IPS DF 6.9 (cell line): ENCODE measurements around the gene ACSM3.
A peak's percentile ranks its signal among the peaks of the same experiment; 100 is the strongest.
"Not testable (repeated sequence)": the region's sequence is repeated elsewhere in the genome, so short reads cannot be mapped to it uniquely, and the experiment has no call there.

Experiments
- DNase-seq: peaks from one replicate; pipeline ENCODE4 v3.0.0-alpha.2; 2013; ENCODE audit warnings: low read depth, low spot score
- H3K27ac ChIP-seq: one replicate; pipeline ENCODE4 v1.5.1; 2013; ENCODE audit warnings: low read length, control low read depth
- H3K27me3 ChIP-seq: 2 replicates; pipeline ENCODE4 v1.6.1; 2013; ENCODE audit warnings: mild to moderate bottlenecking, low read length; ENCODE audit not compliant: control insufficient read depth, insufficient read depth
- H3K36me3 ChIP-seq: 2 replicates; pipeline ENCODE4 v1.6.1; 2013; ENCODE audit warnings: low read length; ENCODE audit not compliant: control insufficient read depth, insufficient read depth
- H3K4me1 ChIP-seq: 2 replicates; pipeline ENCODE4 v1.6.1; 2013; ENCODE audit warnings: low read length; ENCODE audit not compliant: control insufficient read depth, insufficient read depth
- H3K4me3 ChIP-seq: 2 replicates; pipeline ENCODE4 v1.5.1; 2013; ENCODE audit warnings: mild to moderate bottlenecking, low read length
- H3K9me3 ChIP-seq: 2 replicates; pipeline ENCODE4 v1.6.1; 2013; ENCODE audit warnings: low read length, inconsistent platforms; ENCODE audit not compliant: control insufficient read depth, insufficient read depth
- WGBS: extraction: QIAGEN DNeasy Blood & Tissue Kit; methylation state at CpG from one replicate; pipeline ENCODE4 v1.1.7; 2013; ENCODE audit warnings: mixed read lengths, missing lambda C conversion rate; ENCODE audit not compliant: insufficient read length, insufficient coverage; 5-methylcytosine and 5-hydroxymethylcytosine counted together

Gene ACSM3

GRCh38 chr16:20803561-20804214, 39.9 kb downstream of the ACSM3 start:
- no peaks in the 10 kb centered on the region for H3K36me3 ChIP-seq
- no peak overlapping the region for H3K27ac ChIP-seq
- WGBS: no CpG with 5 or more reads among the region's 7 CpGs
- H3K27me3 ChIP-seq: no peaks in the 10 kb centered on the region
- no peak overlapping the region for H3K4me3 ChIP-seq
- peaks cover 2% of the 10 kb centered on the region for H3K4me1 ChIP-seq
- H3K9me3 ChIP-seq: no peaks in the 10 kb centered on the region
- no peak for DNase-seq

DNA sequence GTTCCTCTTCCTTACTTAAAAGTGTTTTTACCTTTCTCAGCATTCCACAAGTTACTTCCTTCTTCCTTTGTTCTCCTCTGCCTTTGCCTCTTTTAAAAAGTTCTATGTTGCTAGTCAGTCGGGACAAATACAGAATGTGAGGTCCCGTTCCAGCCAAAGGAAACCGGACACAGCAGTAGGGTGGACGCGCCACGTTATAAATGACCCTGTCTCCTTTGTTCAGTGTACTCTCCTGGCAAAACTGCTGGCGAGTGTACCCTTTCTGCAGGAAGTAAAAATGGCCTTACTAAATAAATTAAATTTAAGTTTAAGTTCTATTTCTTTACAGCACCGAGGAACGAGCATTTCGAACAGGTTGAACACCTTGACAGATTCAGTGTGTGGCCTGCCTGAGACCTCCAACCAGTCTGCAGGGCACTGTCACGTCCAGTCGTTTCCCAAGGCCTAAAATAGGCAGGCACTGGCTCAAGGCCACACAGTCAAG, 41.9 kb downstream of the ACSM3 start:
- peak overlapping the region; percentile 71 for H3K4me3 ChIP-seq
- H3K27me3 ChIP-seq, H3K36me3 ChIP-seq, H3K4me1 ChIP-seq, DNase-seq, H3K9me3 ChIP-seq, H3K27ac ChIP-seq: not testable (repeated sequence)
- no CpG with 5 or more reads among the region's 12 CpGs for WGBS

DNA sequence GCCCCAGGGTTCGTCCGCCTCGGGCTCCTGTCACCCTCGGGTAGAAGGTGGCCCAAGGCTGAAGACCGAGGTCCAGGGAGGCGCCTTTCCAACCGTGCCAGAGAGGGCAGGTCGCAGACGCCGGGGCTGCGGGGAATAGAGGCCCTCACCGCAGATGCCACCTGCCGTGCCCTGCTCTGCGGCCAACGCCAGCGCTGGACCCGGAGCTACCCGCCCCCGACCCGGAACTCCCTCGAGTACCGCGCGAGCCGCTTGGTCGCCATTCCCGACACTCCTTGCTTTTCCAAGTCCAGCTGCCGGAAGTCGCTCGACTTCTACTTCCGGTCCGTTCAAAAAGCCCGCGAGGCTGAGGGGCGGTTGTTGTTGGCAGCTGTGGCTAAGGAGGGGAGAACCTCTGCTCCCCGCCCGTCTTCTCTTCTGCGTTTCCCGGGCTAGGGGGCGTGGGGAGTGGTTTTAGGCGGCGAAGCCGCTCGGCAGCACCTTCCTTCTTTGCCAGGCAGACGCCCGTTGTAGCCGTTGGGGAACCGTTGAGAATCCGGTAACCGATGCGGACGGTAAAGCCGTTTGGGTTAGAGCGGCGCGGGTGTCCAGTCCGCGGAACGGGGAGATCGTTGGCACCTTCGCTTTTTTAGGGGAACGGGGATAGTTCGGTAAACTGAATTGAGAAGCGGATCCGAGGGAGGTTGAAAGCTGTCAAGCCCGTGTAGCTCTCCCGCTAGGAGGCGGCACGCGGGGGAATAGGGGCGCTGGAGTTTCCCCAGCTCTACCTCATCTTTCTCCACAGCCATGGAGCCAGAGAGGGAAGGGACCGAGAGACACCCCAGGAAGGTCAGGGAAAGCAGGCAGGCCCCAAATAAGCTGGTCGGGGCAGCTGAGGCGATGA, 42.6 kb downstream of the ACSM3 start, which contains the start of the genes ERI2 and REXO5:
TSS of gene ERI2 (minus strand) at position 305 of the 883 bp plus-strand sequence. CDS start at position 263, 42 bp downstream.
TSS of gene REXO5 (plus strand) at position 360 of the 883 bp plus-strand sequence. CDS start at position 787, 427 bp downstream.
- Histone ChIP-seq H3K27me3 (no peaks in the 10 kb centered on the region), H3K36me3 (no peaks in the 10 kb centered on the region), H3K4me1 (peaks cover 2% of the 10 kb centered on the region), H3K4me3 (peak within 1 kb of the TSS; percentile 71), H3K9me3 (no peaks in the 10 kb centered on the region), H3K27ac (no peak within 1 kb of the TSS)
- peak; percentile 84 for DNase-seq
- WGBS: no CpG with 5 or more reads among the region's 74 CpGs

DNA sequence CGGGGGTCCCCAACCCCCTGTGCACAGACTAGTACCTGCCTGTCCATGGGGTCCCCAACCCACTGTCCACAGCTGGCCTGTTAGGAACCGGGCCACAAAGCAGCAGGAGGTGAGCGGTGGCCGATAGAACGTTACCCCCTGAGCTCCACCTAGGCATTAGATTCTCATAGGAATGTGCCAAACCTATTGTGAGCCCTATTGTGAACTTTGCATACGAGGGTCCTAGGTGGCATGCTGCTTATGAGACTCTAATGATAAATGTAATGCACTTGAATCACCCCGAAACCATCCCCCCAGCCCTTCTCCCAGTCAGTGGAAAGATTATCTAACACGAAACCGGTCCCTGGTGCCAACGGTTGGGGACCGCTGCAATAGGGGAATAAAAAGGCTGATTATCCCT, 44.0 kb downstream of the ACSM3 start:
- no CpG with 5 or more reads among the region's 11 CpGs for WGBS
- DNase-seq: no peak
- Histone ChIP-seq H3K9me3 (no peaks in the 10 kb centered on the region), H3K36me3 (no peaks in the 10 kb centered on the region), H3K27ac (no peak overlapping the region), H3K27me3 (no peaks in the 10 kb centered on the region), H3K4me1 (peaks cover 2% of the 10 kb centered on the region), H3K4me3 (no peak overlapping the region)

DNA sequence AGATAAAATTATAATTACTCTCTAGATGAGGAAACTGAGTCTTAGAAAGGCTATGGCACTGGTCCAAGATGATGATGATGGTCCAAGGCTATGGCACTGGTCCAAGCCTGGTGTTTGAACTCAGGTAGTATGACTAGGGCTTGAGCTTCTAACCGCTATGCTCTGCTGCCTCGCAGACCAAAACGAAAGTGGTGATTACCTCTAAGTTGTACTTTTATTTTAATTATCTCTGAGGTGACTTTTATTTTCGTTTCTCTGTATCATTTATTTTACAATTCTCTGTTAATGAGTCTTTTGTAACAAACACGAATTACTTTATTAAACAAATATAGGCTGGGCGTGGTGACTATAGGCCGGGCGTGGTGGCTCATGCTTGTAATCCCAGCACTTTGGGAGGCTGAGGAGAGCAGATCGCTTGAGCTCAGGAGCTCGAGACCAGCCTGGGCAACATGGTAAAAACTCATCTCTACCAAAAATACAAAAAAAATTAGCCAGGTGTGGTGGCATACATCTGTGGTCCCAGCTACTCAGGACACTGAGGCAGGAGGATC, 48.1 kb downstream of the ACSM3 start:
- H3K27me3 ChIP-seq: no peaks in the 10 kb centered on the region
- H3K9me3 ChIP-seq: no peaks in the 10 kb centered on the region
- WGBS: no CpG with 5 or more reads among the region's 10 CpGs
- no peaks in the 10 kb centered on the region for H3K36me3 ChIP-seq
- peaks cover 2% of the 10 kb centered on the region for H3K4me1 ChIP-seq
- H3K4me3 ChIP-seq: no peak overlapping the region
- no peak for DNase-seq
- no peak overlapping the region for H3K27ac ChIP-seq

DNA sequence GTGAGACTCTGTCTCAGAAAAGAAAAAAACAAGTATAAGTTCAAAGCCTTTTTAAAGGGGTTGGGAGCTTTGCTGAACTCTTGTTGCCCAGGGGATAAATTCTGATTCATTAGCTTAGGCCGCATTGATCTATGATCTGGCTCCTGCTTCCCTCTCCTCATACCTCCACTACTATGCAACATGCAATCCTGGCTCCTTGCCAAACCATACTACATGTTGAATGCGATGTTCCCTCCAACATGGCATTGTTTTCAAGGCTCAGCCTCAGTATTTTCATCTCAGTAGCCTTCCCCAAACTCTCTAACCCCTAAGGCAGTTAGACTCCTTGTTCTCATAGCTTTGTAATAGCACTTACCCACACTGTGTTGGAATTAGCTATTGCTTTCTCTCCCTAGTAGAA, 48.7 kb downstream of the ACSM3 start:
- Histone ChIP-seq H3K27me3 (no peaks in the 10 kb centered on the region), H3K4me3 (no peak overlapping the region), H3K4me1 (peaks cover 2% of the 10 kb centered on the region), H3K36me3 (no peaks in the 10 kb centered on the region), H3K27ac (no peak overlapping the region), H3K9me3 (no peaks in the 10 kb centered on the region)
- no CpG with 5 or more reads among the region's 2 CpGs for WGBS
- no peak for DNase-seq

DNA sequence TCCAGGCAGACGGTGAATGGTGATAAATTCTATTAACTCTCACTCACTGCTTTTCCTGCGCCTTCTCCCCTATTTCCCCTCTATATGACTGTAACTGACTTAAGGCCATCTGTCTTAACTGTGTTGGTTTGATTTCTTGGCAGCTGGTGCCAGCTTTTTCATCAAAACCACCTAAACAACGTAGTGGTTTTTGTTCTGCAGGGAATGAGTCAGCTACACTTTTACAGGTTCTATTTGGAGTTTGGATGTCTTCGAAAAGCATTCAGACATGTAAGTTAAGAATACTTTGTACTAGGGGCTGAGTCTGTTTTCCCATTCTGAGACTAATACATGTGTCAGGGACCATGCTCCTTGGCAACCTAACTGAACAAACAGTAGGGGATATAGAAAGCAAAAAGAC, 51.0 kb downstream of the ACSM3 start:
- DNase-seq: no peak
- H3K9me3 ChIP-seq: no peaks in the 10 kb centered on the region
- WGBS: no CpG with 5 or more reads among the region's 4 CpGs
- no peaks in the 10 kb centered on the region for H3K4me1 ChIP-seq
- no peaks in the 10 kb centered on the region for H3K36me3 ChIP-seq
- no peak overlapping the region for H3K4me3 ChIP-seq
- H3K27me3 ChIP-seq: no peaks in the 10 kb centered on the region
- H3K27ac ChIP-seq: no peak overlapping the region

DNA sequence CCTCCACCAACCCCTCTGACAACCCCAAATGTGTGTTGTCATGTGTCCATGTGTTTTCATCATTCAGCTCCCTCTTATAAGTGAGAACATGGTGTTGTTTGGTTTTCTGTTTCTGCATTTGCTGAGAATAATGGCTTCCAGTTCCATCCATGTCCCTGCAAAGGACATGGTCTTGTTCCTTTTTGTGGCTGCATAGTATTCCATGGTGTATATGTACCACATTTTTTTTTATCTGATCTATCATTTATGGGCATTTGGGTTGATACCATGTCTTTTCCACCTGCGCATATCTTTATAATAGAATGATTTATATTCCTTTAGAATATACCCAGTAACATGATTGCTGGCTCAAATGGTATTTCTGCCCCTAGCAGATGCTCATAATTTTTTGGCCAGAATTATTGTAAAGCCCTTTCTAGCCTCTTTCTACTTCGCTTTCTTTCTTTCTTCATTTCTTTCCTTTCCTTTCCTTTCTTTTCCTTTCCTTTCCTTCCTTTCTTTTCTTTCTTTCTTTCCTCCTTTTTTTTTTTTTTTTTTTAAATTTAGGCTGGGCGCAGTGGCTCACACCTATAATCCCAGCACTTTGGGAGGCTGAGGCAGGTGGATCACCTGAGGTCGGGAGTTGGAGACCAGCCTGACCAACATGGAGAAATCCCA, 55.2 kb downstream of the ACSM3 start:
- no peak for DNase-seq
- Histone ChIP-seq H3K4me3 (no peak overlapping the region), H3K27ac (no peak overlapping the region), H3K36me3 (no peaks in the 10 kb centered on the region), H3K9me3 (no peaks in the 10 kb centered on the region), H3K4me1 (no peaks in the 10 kb centered on the region), H3K27me3 (no peaks in the 10 kb centered on the region)
- no CpG with 5 or more reads among the region's 4 CpGs for WGBS

DNA sequence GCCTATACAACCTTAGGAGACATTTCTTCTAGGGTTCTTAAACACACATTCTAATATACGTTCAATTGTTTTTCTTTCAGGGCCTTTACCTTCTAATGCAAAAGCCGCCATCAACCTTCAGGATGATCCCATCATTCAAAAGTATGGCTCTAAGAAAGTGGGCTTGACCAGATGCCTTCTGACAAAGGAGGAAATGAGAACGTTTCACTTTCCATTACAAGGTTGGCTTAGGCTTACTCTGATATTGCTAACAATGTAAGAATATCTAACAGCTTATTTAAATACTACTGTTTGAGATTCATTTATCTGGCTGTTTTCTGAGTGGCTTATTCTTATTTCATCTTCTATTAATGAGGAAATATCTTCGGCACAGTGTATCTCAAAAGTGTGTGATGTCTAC, 57.9 kb downstream of the ACSM3 start:
- Histone ChIP-seq H3K9me3 (no peaks in the 10 kb centered on the region), H3K27ac (no peak overlapping the region), H3K36me3 (no peaks in the 10 kb centered on the region), H3K4me3 (no peak overlapping the region), H3K27me3 (no peaks in the 10 kb centered on the region), H3K4me1 (no peaks in the 10 kb centered on the region)
- no CpG with 5 or more reads among the region's 4 CpGs for WGBS
- DNase-seq: no peak
